GM19468 (cell line): ENCODE results near the gene GLT8D2.

Experiments used
- ATAC-seq: cut with Tn5 transposase; IDR thresholded peaks from one replicate; pipeline ENCODE4 v1.9.1; 2021; ENCODE audit warnings: mild to moderate bottlenecking, moderate library complexity, moderate number of reproducible peaks; ENCODE audit not compliant: unreplicated experiment; ENCODE audit errors: extremely low read depth

Gene GLT8D2, protein sequence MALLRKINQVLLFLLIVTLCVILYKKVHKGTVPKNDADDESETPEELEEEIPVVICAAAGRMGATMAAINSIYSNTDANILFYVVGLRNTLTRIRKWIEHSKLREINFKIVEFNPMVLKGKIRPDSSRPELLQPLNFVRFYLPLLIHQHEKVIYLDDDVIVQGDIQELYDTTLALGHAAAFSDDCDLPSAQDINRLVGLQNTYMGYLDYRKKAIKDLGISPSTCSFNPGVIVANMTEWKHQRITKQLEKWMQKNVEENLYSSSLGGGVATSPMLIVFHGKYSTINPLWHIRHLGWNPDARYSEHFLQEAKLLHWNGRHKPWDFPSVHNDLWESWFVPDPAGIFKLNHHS

DNA sequence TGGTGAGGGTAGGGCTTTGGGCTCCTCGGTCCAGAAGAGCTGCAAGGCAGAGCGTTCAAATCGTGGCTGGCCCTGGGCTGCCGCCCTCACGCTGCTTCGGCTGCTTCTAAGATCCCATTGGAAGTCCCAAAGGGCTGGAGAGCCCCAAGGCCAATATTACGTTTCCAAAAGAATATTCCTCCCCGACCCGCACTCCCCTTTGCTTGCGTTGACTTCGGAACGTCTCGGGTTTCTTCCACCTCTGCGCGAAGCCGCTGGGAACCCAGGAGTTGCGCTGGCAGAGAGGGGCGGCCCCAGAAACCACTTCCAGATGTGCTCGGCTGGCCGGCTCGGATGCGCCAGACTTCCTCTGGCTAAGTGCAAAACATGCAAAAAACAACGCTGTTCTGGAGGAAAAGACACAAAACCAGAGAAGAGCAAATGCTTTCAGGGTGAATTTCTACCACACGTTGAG is at the start of gene GLT8D2:
TSS of gene GLT8D2 (minus strand) at position 285 of the 454 bp plus-strand sequence. CDS start 30,539 bp downstream, outside the sequence.
- no peak for ATAC-seq

DNA sequence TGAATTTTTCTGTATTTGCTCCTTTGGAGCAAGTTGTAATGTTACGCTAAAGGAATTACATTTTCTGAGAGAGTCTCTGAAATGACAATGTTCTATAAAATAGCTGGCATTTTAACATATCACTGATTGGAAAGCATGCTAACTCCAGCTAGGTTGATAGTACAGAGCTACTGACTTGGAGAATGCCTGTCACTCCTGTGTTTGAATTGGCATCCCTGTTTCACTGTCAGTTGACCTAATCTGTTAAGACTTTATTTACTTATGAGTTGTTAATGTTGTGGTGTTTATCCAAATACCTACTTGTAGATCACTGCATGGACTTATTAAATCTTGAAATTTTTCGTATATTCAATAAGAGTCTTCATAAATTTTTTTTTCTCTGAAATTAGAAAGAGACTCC is 48.0 kb upstream of the GLT8D2 start:
- no peak for ATAC-seq

DNA sequence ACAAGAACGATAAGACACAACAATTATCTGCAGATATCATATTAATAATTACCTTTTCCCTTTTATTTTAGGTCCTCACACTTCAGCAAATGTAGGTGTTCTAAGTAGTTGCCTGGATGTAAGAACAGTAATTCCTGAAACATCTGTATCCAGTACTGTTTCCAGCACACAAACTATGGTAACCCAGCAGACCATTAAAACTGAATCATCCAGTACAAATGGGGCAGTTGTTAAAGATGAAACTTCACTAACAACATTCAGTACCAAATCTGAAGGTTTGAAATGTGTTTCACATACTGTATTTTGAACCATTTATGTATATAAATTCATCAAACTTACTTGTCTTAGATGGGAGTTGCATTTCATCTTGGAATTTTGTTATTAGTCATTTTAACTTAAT is 45.3 kb upstream of the GLT8D2 start:
- ATAC-seq, result no peak

DNA sequence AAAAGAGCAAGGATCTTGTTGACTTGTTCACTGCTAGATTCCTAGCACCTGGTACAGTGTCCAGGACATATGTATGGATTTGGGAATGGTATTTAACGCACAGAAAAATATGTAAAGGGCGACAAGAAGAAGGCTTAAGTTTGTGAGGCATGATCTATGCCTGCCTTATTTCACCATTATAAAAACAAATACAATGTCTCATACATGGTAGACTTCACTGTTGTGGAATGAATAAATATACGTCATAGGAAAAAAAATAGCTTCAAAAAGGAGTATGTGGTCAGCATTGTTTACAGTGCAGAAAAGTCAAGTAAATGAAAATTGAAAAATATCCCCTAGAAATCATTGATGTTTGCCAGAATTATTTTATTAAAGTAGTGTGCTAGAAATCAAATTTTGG is 44.3 kb upstream of the GLT8D2 start:
- ATAC-seq, result no peak

DNA sequence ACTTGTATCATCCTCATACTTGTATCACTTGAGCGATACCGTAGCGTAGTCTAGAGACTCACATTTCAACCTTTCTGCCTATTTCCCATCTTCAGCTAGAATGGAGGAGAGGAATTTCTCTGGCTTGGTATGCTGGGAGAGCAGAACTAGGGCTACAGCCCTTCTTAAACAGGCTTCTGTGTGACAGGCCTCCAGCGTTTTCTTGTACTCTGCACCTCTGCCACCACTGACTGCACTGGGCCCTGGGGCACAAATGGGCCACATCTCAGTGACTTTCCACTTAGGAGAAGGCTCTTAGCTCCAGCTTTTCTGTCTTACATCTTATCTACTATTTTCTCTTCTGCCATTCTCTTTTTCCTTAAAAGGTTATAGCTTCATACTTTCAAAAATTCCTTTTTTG is 41.1 kb upstream of the GLT8D2 start:
- no peak for ATAC-seq

DNA sequence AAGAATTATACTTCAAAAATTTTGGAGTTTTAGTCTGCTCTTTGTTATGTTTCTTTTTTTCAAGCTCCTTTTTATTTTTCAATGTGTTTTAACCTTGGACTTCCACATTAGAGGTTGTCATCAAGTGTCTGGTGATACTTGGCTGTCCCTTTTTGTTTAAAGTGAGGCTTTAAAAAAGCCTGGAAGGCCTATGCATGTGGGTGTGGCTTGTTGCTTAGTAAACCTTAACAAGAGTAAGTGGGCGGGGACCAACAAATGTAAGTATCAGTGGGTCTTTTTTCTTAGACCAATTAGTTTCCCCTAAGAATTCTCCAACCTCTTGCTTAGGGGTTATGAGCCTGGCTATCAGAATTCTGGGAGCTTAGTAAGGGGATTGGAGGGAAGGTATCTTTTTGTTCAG is 40.7 kb upstream of the GLT8D2 start:
- no peak for ATAC-seq

DNA sequence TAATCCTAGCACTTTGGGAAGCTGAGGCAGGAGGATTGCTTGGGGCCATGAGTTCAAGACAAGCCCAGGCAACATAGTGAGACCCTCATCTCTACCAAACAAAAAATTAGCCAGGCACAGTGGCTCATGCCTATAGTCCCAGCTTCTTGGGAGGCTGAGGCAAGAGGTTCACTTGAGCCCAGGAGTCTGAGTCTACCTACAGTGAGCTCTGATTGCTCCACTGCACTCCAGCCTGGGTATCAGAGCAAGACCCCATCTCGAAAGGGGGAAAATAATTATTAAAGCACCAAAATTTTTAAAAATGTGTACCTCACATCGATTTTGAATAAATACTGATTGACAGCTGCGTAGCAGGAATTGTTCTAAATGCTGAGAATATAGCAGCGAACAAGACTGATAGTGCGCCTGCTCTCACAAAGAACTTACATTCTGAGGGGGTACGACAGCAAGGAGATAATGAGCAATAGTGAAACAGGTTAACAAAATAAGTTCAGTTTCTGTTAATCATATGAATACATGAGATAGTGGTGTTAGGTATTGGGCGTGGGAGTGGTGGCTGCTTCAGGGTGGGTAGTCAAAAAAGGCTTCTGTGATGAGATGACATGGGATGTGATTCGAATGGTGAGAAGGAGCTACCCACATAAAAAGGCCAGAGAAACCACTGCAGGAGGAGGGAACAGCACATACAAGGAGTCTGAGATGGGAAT is 33.9 kb upstream of the GLT8D2 start:
- ATAC-seq, result no peak

DNA sequence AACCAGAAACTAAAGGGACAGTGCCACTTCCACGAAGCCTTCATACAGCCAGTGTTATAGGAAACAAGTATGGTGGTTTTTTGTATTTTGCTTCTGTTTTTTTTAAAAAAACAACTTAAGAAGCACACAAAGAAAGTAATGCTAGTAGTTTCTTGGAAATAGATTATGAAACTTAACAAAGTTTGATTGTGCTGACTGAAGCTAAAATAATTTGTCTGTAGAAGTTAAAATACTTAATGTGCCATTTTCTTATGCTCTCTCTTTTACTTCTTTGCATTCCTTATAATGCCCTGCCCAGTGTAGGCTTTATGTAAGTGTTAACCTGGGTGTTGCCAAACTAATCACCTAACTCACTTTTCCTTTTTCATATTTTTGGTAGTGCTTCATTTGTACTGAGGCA is 30.8 kb upstream of the GLT8D2 start:
- ATAC-seq, result no peak

DNA sequence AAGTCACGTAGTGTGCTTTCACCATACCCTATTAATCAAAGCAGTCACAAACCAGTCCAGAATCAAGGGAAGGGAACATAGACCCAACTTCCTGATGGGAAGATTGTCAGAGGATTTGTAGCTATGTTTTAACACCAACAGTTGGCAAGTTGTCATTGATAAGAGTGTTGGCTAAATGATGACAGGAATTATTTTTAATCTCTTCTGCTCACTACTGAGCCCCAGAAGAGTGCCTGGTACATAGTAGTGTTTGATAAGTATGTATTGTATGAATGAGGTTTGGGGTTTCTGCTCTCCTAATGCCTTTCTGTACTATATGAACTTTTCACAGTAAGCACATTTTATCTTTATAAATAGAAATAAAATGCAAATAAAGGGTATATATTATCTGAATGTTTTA is 29.0 kb upstream of the GLT8D2 start:
- ATAC-seq, result no peak

DNA sequence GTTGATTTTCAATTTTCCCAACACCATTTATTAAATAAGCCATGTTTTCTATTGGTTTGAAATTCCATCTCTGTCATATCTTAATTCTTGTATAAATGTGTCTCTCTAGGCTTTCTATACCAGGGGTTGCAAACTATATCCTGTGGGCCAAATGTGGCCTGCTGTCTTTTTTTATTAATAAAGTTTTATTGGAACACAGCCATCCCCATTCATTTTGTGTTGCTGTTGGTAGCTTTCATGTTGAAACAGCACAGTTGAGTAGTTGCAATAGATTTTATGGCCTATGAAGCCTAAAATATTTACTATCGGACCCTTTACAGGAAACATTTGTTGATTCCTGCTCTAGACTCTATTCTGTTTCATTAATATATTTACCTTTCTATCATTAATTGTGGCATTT is 23.7 kb upstream of the GLT8D2 start:
- no peak for ATAC-seq

DNA sequence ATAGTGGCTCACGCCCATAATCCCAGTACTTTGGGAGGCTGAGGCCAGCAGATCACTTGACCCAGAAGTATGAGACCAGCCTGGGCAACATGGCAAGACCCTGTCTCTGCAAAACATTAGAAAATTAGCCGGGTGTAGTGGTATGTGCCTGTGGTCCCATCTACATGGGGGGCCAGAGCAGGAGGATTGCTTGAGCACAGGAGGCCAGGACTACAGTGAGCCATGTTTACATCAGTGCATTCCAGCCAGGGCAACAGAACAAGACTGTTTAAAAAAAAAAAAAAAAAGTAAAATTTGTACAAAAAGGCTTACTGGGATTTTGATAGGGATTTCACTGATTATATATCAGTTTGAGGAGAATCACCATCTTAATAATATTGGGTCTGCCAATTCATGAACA is 22.1 kb upstream of the GLT8D2 start:
- no peak for ATAC-seq

DNA sequence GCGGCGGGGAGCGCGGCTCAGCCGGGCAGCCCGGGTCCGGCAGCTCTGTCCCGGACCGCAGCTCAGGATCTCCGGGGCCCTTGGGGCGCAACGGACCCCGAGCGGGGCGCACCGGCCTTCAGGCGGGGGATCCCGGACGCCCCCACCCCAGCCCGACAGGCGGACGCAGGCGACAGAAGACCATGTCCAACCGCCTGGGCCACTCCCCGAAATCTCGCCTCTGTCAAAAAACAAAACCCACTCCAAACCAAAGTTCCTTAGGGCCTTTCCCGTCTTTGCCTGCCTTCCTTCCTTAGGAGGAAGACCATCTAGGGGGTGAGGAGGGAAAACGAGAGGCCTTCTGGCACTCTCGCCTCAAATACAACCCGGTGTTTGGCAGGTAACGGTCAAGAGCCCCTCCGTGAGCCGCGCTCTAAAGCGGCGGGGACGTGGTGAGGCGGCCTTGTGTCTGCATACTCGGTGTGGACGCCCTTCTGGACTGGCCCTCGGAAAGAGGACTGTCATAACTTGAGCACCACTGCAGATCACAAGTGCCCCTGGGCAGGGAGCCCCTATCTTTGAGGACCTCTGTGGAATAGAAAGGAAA is 14.9 kb upstream of the GLT8D2 start:
- no peak for ATAC-seq

DNA sequence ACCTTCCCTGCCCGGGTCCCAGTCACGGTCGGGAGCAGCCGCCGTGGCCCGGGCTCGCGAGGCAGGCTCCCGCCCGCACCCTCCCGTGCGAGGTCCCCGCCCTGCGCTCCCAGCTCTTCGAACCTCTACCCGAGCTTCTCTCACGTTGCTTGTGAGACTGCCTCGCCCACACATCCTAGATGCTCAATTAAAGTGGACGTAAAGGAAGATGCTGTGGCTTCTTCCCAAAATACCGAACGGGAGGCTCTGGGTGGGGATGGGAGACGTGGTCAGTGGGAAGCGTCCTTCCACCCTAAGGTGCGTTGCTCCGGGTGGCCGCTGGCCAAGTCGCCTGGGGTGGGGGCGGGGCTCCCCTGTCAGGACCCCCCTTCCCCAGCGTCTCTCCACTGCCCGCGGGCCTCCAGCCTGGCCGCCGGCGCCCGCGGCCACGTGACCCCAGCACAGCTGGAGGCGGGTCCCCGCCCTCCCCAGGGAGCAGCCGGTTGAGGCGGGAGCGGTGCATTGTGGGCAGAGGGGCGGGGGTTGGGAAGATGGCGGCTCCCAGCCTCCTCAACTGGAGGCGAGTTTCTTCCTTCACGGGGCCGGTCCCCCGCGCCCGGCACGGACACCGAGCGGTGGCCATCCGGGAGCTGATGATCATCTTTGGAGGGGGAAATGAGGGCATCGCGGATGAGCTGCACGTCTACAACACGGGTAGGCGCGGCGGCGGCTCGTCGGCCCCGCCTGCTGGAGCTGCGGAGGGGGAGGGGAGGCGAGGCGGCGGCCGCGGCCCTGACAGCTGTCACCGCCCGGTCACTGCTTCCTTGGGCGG is 14.2 kb upstream of the GLT8D2 start, which contains the start of gene HCFC2:
TSS of gene HCFC2 (plus strand) at position 501 of the 811 bp plus-strand sequence. CDS start at position 531, 30 bp downstream.
- ATAC-seq, result peak; percentile 85

DNA sequence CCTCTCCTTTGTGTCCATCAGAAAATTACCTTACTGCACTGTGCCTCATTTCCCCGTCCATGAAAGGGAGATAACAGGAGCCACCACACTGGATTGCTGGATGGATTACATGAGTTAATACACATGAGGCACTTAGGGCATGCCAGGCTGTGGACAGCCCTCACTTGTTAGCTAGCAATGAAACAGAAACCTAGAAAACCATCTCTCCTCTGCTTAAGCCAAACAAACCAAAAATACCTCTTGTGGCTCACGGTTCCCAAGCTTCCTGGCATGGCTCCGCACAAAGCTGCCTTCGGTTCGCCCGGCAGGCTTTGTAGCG is 13.7 kb upstream of the GLT8D2 start:
- ATAC-seq, result peak; percentile 4

DNA sequence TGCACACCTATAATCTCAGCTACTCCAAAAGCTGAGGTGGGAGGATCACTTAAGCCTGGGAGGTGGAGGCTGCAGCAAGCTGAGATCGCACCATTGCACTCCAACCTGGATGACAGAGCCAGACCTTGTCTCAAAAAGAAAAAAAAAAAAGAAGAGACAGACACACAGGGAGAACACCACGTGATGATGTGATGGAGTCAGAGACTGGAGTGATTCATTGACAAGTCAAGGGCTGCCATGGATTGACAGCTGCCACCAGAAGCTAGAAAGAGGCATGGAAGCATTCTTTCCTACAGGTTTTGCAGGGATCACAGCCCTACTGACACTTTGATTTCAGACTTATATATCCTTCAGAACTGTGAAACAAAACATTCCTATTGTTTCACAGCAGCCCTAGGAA is 10.8 kb upstream of the GLT8D2 start:
- ATAC-seq, result no peak

DNA sequence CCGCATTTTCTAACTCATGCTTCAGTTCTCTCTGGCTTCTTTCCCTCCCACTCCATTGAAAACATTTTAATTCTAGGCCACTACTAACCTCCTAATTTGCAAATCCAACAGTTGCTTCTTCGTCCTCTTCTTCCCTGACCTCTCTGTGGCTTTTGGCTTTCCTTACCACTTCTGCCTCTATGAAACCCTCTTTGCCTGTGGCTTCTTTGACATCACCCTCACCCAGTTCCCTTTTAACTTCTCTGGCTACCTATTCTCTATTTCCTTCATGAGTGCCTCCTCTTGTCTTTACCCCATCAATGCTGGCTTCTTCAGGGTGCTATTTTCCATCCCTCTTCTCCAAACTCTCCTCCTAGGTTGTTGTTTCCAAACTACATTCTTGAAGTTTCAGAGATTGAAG is 10.0 kb upstream of the GLT8D2 start:
- no peak for ATAC-seq

DNA sequence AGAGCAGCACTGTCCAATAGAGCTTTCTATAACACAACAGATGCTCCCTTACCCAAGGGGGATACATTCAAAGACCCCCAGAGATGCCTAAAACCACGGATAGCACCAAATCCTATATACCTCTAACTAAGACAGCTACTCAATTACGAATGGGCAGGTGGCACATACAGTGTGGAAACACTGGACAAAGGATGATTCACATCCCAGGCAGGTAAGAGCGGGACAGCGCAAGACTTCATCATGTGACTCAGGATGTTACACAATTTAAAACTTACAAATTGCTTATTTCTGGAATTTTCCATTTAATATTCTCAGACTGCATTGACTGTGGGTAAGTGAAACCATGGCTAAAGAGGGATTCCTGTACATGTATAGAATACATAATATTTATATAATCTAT is 8.8 kb upstream of the GLT8D2 start:
- ATAC-seq, result no peak

DNA sequence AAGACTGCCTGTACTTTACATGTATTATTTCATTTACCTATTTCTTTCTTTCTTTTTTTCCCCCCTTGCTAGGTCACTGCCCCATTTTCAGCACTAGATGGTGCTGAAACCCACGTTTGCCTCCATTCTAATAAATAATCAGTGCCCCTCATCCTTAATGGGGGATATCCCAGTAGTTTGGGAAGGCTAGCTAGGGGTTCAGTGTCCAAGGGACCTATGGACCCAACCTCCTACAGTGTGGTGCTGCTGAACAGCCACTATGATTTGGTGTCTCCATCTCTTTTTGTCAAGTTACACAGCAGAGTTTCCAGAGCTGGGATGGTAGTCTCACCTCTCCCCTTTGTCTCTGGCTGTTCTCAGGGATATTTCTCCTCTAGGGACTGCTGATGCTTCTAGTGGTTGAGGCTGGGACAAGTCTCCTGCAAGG is 7.8 kb upstream of the GLT8D2 start:
- ATAC-seq, result no peak

DNA sequence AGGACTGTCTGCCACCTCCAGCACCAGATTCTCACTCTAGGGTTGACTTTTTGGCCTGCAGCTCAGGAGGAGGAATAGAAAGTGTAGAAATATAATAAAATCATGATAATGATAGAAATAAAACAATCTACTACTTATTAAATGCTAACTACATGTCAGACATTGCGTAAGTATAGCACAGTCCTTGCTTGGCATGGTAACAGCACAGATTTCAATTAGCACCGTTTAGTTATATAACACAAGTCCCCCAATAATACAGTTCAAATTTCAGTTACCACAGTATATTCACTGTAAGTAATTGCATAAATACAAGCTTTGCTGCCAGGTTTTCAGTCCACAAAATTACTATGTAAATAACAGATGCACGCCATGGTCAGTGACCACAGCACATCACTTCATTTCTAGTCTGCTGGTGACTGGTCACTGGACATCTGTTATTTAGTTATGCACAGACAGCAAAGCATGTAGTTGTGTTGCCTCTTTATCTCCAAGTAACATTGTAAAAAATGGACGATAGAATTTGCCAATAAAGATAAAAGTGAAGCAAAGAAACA is 6.5 kb upstream of the GLT8D2 start:
- no peak for ATAC-seq

DNA sequence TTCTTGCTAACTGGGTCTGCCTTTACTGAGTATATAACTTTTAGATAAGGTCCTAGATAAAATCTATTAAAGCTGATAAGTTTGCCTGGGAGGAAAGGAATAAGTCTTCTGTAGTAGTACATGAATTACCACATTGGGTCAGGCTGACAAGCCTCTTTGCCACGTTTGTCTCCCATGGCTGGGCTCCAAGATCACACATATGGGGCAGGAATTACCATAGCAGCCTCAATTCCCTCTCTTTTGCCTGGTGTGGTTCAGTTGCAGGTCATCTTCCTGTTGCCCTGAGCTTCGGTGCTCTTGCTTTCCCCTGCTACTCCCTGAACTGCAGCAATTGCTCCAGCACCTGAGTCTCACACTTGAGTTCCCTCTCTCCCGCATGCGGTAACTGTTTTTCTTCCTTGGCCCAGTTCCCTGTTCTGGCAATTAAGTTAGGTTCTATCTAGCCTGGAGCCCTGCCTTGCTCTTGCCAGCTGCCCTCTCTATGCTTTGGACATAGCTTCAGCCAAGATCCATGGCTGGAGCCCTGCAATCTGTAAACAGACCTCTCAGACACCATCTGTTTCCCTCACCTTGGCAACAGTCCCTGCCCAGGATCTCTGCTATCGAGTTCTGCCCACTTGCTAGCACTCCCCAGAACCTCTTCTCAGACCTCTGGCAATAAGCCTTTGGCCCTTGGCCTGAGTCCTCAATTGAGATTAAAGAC is 5.8 kb upstream of the GLT8D2 start:
- ATAC-seq, result no peak
